Measurements from ENCODE around the gene RSRC1. TPM values are rescaled to one million over a fixed set of nuclear protein-coding genes. Genes with fewer than 3 reads are reported as not detected.
"Not testable (repeated sequence)": the region's sequence is repeated elsewhere in the genome, so short reads cannot be mapped to it uniquely, and the experiment has no call there.

Gene RSRC1
- total RNA-seq, 1 experiment from 2014 or later = 49.4 TPM

GRCh38 chr3:158337110-158337509 is 227.2 kb downstream of the RSRC1 start:
- Histone ChIP-seq H3K27ac (ENCODE audit: low read length) (no peak overlapping the region), H3K4me1 (ENCODE audit: control insufficient read depth, insufficient read depth, low read length) (no peaks in the 10 kb centered on the region), H3K27me3 (ENCODE audit: control insufficient read depth, insufficient read depth, low read length) (no peaks in the 10 kb centered on the region), H3K36me3 (ENCODE audit: control insufficient read depth, insufficient read depth, low read length) (no peaks in the 10 kb centered on the region), H3K4me3 (ENCODE audit: low read depth in 2 of 2, low read length in 2 of 2) (no peak overlapping the region), H3K9me3 (ENCODE audit: control insufficient read depth, insufficient read depth, low read depth, low read length) (no peaks in the 10 kb centered on the region)
- ATAC-seq = no peak
- BruUV-seq (replicated peaks) = no TSS peak
- TF ChIP-seq CTCF (IDR thresholded peaks at IDR 0.05) (no peak), TCF7L2 (IDR thresholded peaks at IDR 0.05; ENCODE audit: low read depth, low read length) (no peak), REST (IDR thresholded peaks at IDR 0.05; ENCODE audit: insufficient read depth in 1 of 2, low read depth in 2 of 2, low read length in 1 of 2) (no peak), SIN3A (IDR thresholded peaks at IDR 0.05; ENCODE audit: borderline replicate concordance, insufficient read depth, low read depth, low read length) (no peak), POLR2AphosphoS5 (IDR thresholded peaks at IDR 0.05; ENCODE audit: low read depth, low read length) (no peak)
- in situ Hi-C loops (cut with HindIII; ENCODE audit: low pct_unique_long_range_greater_than_20kb, low sequenced_read_pairs) (no loop called here), intact Hi-C loops (cut with micrococcal nuclease; ENCODE audit: unreplicated experiment) (no loop called here)
- ChIA-PET CTCF (no interaction called here), POLR2A (no interaction called here)
- no peak for DNase-seq (ENCODE audit: low read depth, low spot score)

- BruUV-seq (replicated peaks) = no TSS peak
- POLR2A ChIA-PET = interaction anchor here (0.6 kb wide), 1 partner anchor 369 kb away, joined by 4 read pairs; no protein-coding TSS in a partner anchor
- no peak for TF ChIP-seq REST (IDR thresholded peaks at IDR 0.05; ENCODE audit: insufficient read depth in 1 of 2, low read depth in 2 of 2, low read length in 1 of 2)
- in situ Hi-C loops (cut with HindIII; ENCODE audit: low pct_unique_long_range_greater_than_20kb, low sequenced_read_pairs) (no loop called here), intact Hi-C loops (cut with micrococcal nuclease; ENCODE audit: unreplicated experiment) (no loop called here)
- H3K4me3 ChIP-seq (ENCODE audit: low read depth in 2 of 2, low read length in 2 of 2) = no peak overlapping the region
- no peak overlapping the region for H3K27ac ChIP-seq (ENCODE audit: low read length)
- H3K4me1 ChIP-seq (ENCODE audit: control insufficient read depth, insufficient read depth, low read length) = no peaks in the 10 kb centered on the region
- ATAC-seq (no peak), DNase-seq (ENCODE audit: low read depth, low spot score) (no peak)
- no peaks in the 10 kb centered on the region for H3K27me3 ChIP-seq (ENCODE audit: control insufficient read depth, insufficient read depth, low read length)
- H3K36me3 ChIP-seq (ENCODE audit: control insufficient read depth, insufficient read depth, low read length) = no peaks in the 10 kb centered on the region
- CTCF ChIA-PET = no interaction called here
- no peaks in the 10 kb centered on the region for H3K9me3 ChIP-seq (ENCODE audit: control insufficient read depth, insufficient read depth, low read depth, low read length)
These were observed 229.7 kb downstream of the RSRC1 start for GRCh38 chr3:158339638-158340037.

- ATAC-seq; H3K27ac ChIP-seq (ENCODE audit: low read length); in situ Hi-C loops (cut with HindIII; ENCODE audit: low pct_unique_long_range_greater_than_20kb, low sequenced_read_pairs); H3K9me3 ChIP-seq (ENCODE audit: control insufficient read depth, insufficient read depth, low read depth, low read length); H3K4me1 ChIP-seq (ENCODE audit: control insufficient read depth, insufficient read depth, low read length); DNase-seq (ENCODE audit: low read depth, low spot score); H3K36me3 ChIP-seq (ENCODE audit: control insufficient read depth, insufficient read depth, low read length); intact Hi-C loops (cut with micrococcal nuclease; ENCODE audit: unreplicated experiment); POLR2A ChIA-PET; BruUV-seq (replicated peaks); CTCF ChIA-PET; H3K4me3 ChIP-seq (ENCODE audit: low read depth in 2 of 2, low read length in 2 of 2); H3K27me3 ChIP-seq (ENCODE audit: control insufficient read depth, insufficient read depth, low read length): not testable (repeated sequence)
These were observed 231.1 kb downstream of the RSRC1 start for GRCh38 chr3:158340951-158341350.
